ENCODE data around the gene STX8. TPM values are rescaled to one million over a fixed set of nuclear protein-coding genes. Genes with fewer than 3 reads are reported as not detected.
A peak's percentile ranks its signal among the peaks of the same experiment; 100 is the strongest.

The STX8 gene
- total RNA-seq, 1 donor from 2014 or later, result 61.0 TPM

- H3K36me3 Mint-ChIP-seq (ENCODE audit: unreplicated experiment), result peaks cover 5% of the 10 kb centered on the region
- peak; percentile 59 for DNase-seq
- H3K27me3 Mint-ChIP-seq (ENCODE audit: unreplicated experiment), result peaks cover 10% of the 10 kb centered on the region
- no peak overlapping the region for H3K27ac Mint-ChIP-seq (ENCODE audit: unreplicated experiment)
- no peak for TF ChIP-seq CTCF (IDR thresholded peaks at IDR 0.05; ENCODE audit: partially characterized antibody, unreplicated experiment)
- peaks cover 10% of the 10 kb centered on the region for H3K4me1 Mint-ChIP-seq (ENCODE audit: low read depth, unreplicated experiment)
- H3K9me3 Mint-ChIP-seq (ENCODE audit: unreplicated experiment), result peaks cover 5% of the 10 kb centered on the region
- H3K4me3 Mint-ChIP-seq (ENCODE audit: unreplicated experiment), result peak overlapping the region; percentile 63
Measured at GRCh38 chr17:9239793-9240658, 335.6 kb downstream of the STX8 start.

GRCh38 chr17:9239246-9239792 lies 336.3 kb downstream of the STX8 start:
- H3K36me3 Mint-ChIP-seq (ENCODE audit: unreplicated experiment), result peaks cover 5% of the 10 kb centered on the region
- peaks cover 10% of the 10 kb centered on the region for H3K4me1 Mint-ChIP-seq (ENCODE audit: low read depth, unreplicated experiment)
- no peak for TF ChIP-seq CTCF (IDR thresholded peaks at IDR 0.05; ENCODE audit: partially characterized antibody, unreplicated experiment)
- peaks cover 3% of the 10 kb centered on the region for H3K9me3 Mint-ChIP-seq (ENCODE audit: unreplicated experiment)
- H3K4me3 Mint-ChIP-seq (ENCODE audit: unreplicated experiment), result peak overlapping the region; percentile 55
- DNase-seq, result peak; percentile 22
- no peak overlapping the region for H3K27ac Mint-ChIP-seq (ENCODE audit: unreplicated experiment)
- peaks cover 10% of the 10 kb centered on the region for H3K27me3 Mint-ChIP-seq (ENCODE audit: unreplicated experiment)

GRCh38 chr17:9238340-9239245 lies 337.0 kb downstream of the STX8 start:
- H3K4me1 Mint-ChIP-seq (ENCODE audit: low read depth, unreplicated experiment), result peaks cover 10% of the 10 kb centered on the region
- H3K9me3 Mint-ChIP-seq (ENCODE audit: unreplicated experiment), result peaks cover 3% of the 10 kb centered on the region
- DNase-seq, result peak; percentile 3
- H3K4me3 Mint-ChIP-seq (ENCODE audit: unreplicated experiment), result peak overlapping the region; percentile 46
- no peak for TF ChIP-seq CTCF (IDR thresholded peaks at IDR 0.05; ENCODE audit: partially characterized antibody, unreplicated experiment)
- peak overlapping the region; percentile 33 for H3K27ac Mint-ChIP-seq (ENCODE audit: unreplicated experiment)
- H3K36me3 Mint-ChIP-seq (ENCODE audit: unreplicated experiment), result peaks cover 5% of the 10 kb centered on the region
- peaks cover 10% of the 10 kb centered on the region for H3K27me3 Mint-ChIP-seq (ENCODE audit: unreplicated experiment)

- Mint-ChIP-seq H3K27ac (ENCODE audit: unreplicated experiment) (peak overlapping the region; percentile 62), H3K36me3 (ENCODE audit: unreplicated experiment) (peaks cover 5% of the 10 kb centered on the region), H3K27me3 (ENCODE audit: unreplicated experiment) (peaks cover 9% of the 10 kb centered on the region), H3K9me3 (ENCODE audit: unreplicated experiment) (peaks cover 3% of the 10 kb centered on the region), H3K4me3 (ENCODE audit: unreplicated experiment) (peak overlapping the region; percentile 46), H3K4me1 (ENCODE audit: low read depth, unreplicated experiment) (peaks cover 10% of the 10 kb centered on the region)
- no peak for TF ChIP-seq CTCF (IDR thresholded peaks at IDR 0.05; ENCODE audit: partially characterized antibody, unreplicated experiment)
- peak; percentile 44 for DNase-seq
Measured at GRCh38 chr17:9237661-9238301, 337.8 kb downstream of the STX8 start.
